Upper lobe of left lung (tissue), 6 donors: ENCODE measurements around the gene CPA1. TPM values are rescaled to one million over a fixed set of nuclear protein-coding genes. Genes with fewer than 3 reads are reported as not detected.

Source experiments
- ATAC-seq, 2 donors: fragments of 200-7000 bp; cut with Tn5 transposase; one replicate each; pipeline ENCODE4 v1.9.1; 2022; ENCODE audit warnings: mild to moderate bottlenecking in 2 of 2, moderate library complexity in 2 of 2; ENCODE audit not compliant: low FRiP score in 2 of 2
- DNase-seq, 2 donors: peaks; one replicate each; pipeline ENCODE4 v3.0.0-alpha.2; 2019 to 2020
- H3K27ac ChIP-seq, 4 donors: fragments of 200-600 bp; sonication (generic); one replicate each; pipeline ENCODE4 v1.5.1; 2016 to 2019
- H3K27me3 ChIP-seq, 4 donors: fragments of 200-600 bp; sonication (generic); one replicate each; pipeline ENCODE4 v1.5.1; 2017 to 2019
- H3K36me3 ChIP-seq, 4 donors: fragments of 200-600 bp; sonication (generic); one replicate each; pipeline ENCODE4 v1.5.1; 2016 to 2019
- H3K4me1 ChIP-seq, 4 donors: fragments of 200-600 bp; sonication (generic); one replicate each; pipeline ENCODE4 v1.5.1; 2018 to 2019
- H3K4me3 ChIP-seq, 4 donors: fragments of 200-600 bp; sonication (generic); one replicate each; pipeline ENCODE4 v1.5.1; 2017 to 2019; ENCODE audit warnings: mild to moderate bottlenecking in 2 of 4, moderate library complexity in 1 of 4
- H3K9me3 ChIP-seq, 4 donors: fragments of 200-600 bp; sonication (generic); one replicate each; pipeline ENCODE4 v1.5.1; 2018 to 2019
- CTCF ChIP-seq, 6 experiments: fragments of 450-650 bp in 4 of 6; fragments of 200-600 bp in 2 of 6; sonication (generic) in 2 of 6; IDR thresholded peaks; one replicate each; pipeline ENCODE4 v1.5.1; 2016 to 2019; ENCODE audit warnings: antibody characterized with exemption in 6 of 6
- EP300 ChIP-seq, 4 donors: sonication (generic); formaldehyde crosslinking; IDR thresholded peaks; one replicate each; pipeline ENCODE4 v1.5.1; 2017; ENCODE audit warnings: antibody characterized with exemption in 4 of 4, control low read depth in 2 of 4
- POLR2A ChIP-seq, 4 donors: fragments of 450-650 bp; IDR thresholded peaks; one replicate each; pipeline ENCODE4 v1.5.1; 2016 to 2017; ENCODE audit warnings: antibody characterized with exemption in 4 of 4, mild to moderate bottlenecking in 2 of 4
- POLR2AphosphoS5 ChIP-seq, 2 donors: sonication (generic); formaldehyde crosslinking; IDR thresholded peaks; one replicate each; pipeline ENCODE4 v1.5.1; 2017; ENCODE audit warnings: antibody characterized with exemption in 2 of 2
- WGBS, 2 donors: methylation state at CpG; one replicate each; pipeline ENCODE4 v1.1.5; 2017 to 2018; 5-methylcytosine and 5-hydroxymethylcytosine counted together
- total RNA-seq, 6 donors: library from RNA; depleted of rRNA in 4 of 6; stranded (reverse); fragments of >200 nt in 4 of 6; gene quantifications; one replicate each; pipeline versions ENCODE4 v1.1.0 to v1.2.1, GENCODE V29; 2016 to 2021
- donor health status: DM: no; HTN: no; CAD: no; lungs with moderate emphysema.
- donor health status: DM: no; HTN: yes; CAD: no; lungs with severe emphysema.

CPA1 gene
- total RNA-seq, 6 donors from 2014 or later: 12.6 to 21.8 TPM; not detected in 4

GRCh38 chr7:130337410-130337971, 42.8 kb upstream of the CPA1 start:
- DNase-seq (no peak), ATAC-seq (peak in 1 of 2 donors; percentile 46)
- TF ChIP-seq POLR2AphosphoS5 (IDR thresholded peaks at IDR 0.05): no peak
- no peak overlapping the region for H3K27ac ChIP-seq
- H3K9me3 ChIP-seq: no peaks in the 10 kb centered on the region
- no peaks in the 10 kb centered on the region for H3K36me3 ChIP-seq
- H3K4me3 ChIP-seq: no peak overlapping the region
- WGBS, 2 donors: 75 to 80% methylated on average over 1 to 6 of the region's 6 CpGs
- H3K4me1 ChIP-seq: no peaks in the 10 kb centered on the region
- no peaks in the 10 kb centered on the region for H3K27me3 ChIP-seq

GRCh38 chr7:130338233-130338632, 42.1 kb upstream of the CPA1 start:
- Histone ChIP-seq H3K9me3 (no peaks in the 10 kb centered on the region), H3K4me1 (no peaks in the 10 kb centered on the region), H3K27ac (no peak overlapping the region), H3K36me3 (no peaks in the 10 kb centered on the region), H3K27me3 (no peaks in the 10 kb centered on the region), H3K4me3 (no peak overlapping the region)
- no peak for ATAC-seq
- no peak for DNase-seq
- TF ChIP-seq POLR2A (IDR thresholded peaks at IDR 0.05) (no peak), CTCF (IDR thresholded peaks at IDR 0.05) (no peak), EP300 (IDR thresholded peaks at IDR 0.05) (no peak), POLR2AphosphoS5 (IDR thresholded peaks at IDR 0.05) (no peak)
- WGBS, 2 donors: 86 to 91% methylated on average over 3 of the region's 3 CpGs

GRCh38 chr7:130341882-130342281, 38.4 kb upstream of the CPA1 start:
- WGBS, 2 donors: 92% methylated on average over 4 of the region's 4 CpGs
- TF ChIP-seq EP300 (IDR thresholded peaks at IDR 0.05): no peak
- TF ChIP-seq POLR2A (IDR thresholded peaks at IDR 0.05): no peak
- TF ChIP-seq POLR2AphosphoS5 (IDR thresholded peaks at IDR 0.05): no peak
- no peak for TF ChIP-seq CTCF (IDR thresholded peaks at IDR 0.05)
- H3K9me3 ChIP-seq: no peaks in the 10 kb centered on the region

GRCh38 chr7:130342701-130343380, 37.5 kb upstream of the CPA1 start:
- TF ChIP-seq POLR2AphosphoS5 (IDR thresholded peaks at IDR 0.05): no peak
- no peak for TF ChIP-seq CTCF (IDR thresholded peaks at IDR 0.05)
- no peak for TF ChIP-seq POLR2A (IDR thresholded peaks at IDR 0.05)
- 92 to 94% methylated on average over 3 of the region's 3 CpGs for WGBS, 2 donors
- ATAC-seq (no peak), DNase-seq (no peak)
- H3K27ac ChIP-seq: no peak overlapping the region
- no peaks in the 10 kb centered on the region for H3K27me3 ChIP-seq
- H3K4me1 ChIP-seq: no peaks in the 10 kb centered on the region
- no peak overlapping the region for H3K4me3 ChIP-seq
- no peaks in the 10 kb centered on the region for H3K36me3 ChIP-seq
- H3K9me3 ChIP-seq: no peaks in the 10 kb centered on the region

More at GRCh38 chr7:130341882-130342281, 38.4 kb upstream of the CPA1 start:
- ATAC-seq (no peak), DNase-seq (no peak)
- Histone ChIP-seq H3K36me3 (no peaks in the 10 kb centered on the region), H3K4me1 (no peaks in the 10 kb centered on the region), H3K27ac (no peak overlapping the region), H3K4me3 (no peak overlapping the region), H3K27me3 (no peaks in the 10 kb centered on the region)

- ATAC-seq (no peak), DNase-seq (no peak)
- 89 to 96% methylated on average over 5 of the region's 5 CpGs for WGBS, 2 donors
- Histone ChIP-seq H3K36me3 (no peaks in the 10 kb centered on the region), H3K27ac (no peak within 1 kb of the TSS), H3K27me3 (no peaks in the 10 kb centered on the region), H3K9me3 (no peaks in the 10 kb centered on the region), H3K4me3 (no peak within 1 kb of the TSS), H3K4me1 (no peaks in the 10 kb centered on the region)
- TF ChIP-seq CTCF (IDR thresholded peaks at IDR 0.05): no peak
Measured at GRCh38 chr7:130344271-130344866, 35.9 kb upstream of the CPA1 start, which contains the start of gene CPA5. TSS of gene CPA5 (plus strand) at chr7:130344816. CDS start at chr7:130346486, 1,670 bp downstream.
